ENCODE data around the gene PPP1R26.

PPP1R26 gene

GRCh38 chr9:135489188-135489906 lies 9.8 kb downstream of the PPP1R26 start:
- Histone ChIP-seq H3K4me3 (replicated peaks; ENCODE audit: low read depth, low read length) (no peak overlapping the region), H3K36me3 (ENCODE audit: control insufficient read depth, insufficient read depth, low read length) (no peaks in the 10 kb centered on the region; the same call in 1 of the 2 replicates), H3K27me3 (replicated peaks; ENCODE audit: control insufficient read depth, insufficient read depth, low read length) (no peaks in the 10 kb centered on the region)
- DNase-seq (ENCODE audit: extremely low read depth, insufficient read length): no peak
- no peak for TF ChIP-seq CTCF (IDR thresholded peaks at IDR 0.05; ENCODE audit: insufficient read depth, low read length, poor library complexity, severe bottlenecking)

DNA sequence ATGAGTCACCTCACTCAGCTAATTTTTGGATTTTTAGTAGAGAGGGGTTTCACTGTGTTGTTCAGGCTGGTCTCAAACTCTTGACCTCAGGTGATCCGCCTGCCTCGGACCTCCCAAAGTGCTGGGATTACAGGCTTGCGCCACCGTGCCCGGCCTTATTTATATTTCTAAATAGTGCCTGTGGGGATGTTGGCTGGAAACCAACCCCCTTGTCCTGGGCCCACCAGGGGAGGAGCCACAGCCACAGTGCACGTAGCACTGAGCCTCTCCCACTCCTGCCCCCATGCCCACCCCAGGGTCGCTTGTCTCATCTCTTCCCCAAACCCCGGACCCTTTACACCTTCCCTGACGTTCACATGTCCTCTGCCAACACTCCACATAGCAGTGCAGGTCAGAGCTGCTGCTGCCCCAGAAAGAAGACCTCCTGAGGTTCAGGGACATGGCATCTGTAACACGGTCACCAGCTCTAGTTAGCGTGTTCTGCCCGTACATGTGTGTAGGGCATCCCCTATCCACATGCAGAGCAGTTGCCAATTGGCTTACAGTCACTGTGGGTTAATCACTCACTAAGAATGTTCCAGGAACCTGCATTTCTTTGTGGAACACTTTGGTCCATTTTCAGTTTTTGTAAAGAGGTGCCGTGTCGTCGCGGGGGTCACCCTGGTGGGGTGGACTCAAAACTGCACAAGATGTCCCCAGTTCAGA lies 10.7 kb downstream of the PPP1R26 start:
- H3K4me3 ChIP-seq (replicated peaks; ENCODE audit: low read depth, low read length): no peak overlapping the region
- DNase-seq (ENCODE audit: extremely low read depth, insufficient read length): no peak
- H3K36me3 ChIP-seq (ENCODE audit: control insufficient read depth, insufficient read depth, low read length): no peaks in the 10 kb centered on the region
- no peak for TF ChIP-seq CTCF (IDR thresholded peaks at IDR 0.05; ENCODE audit: insufficient read depth, low read length, poor library complexity, severe bottlenecking)
- H3K27me3 ChIP-seq (replicated peaks; ENCODE audit: control insufficient read depth, insufficient read depth, low read length): no peaks in the 10 kb centered on the region

DNA sequence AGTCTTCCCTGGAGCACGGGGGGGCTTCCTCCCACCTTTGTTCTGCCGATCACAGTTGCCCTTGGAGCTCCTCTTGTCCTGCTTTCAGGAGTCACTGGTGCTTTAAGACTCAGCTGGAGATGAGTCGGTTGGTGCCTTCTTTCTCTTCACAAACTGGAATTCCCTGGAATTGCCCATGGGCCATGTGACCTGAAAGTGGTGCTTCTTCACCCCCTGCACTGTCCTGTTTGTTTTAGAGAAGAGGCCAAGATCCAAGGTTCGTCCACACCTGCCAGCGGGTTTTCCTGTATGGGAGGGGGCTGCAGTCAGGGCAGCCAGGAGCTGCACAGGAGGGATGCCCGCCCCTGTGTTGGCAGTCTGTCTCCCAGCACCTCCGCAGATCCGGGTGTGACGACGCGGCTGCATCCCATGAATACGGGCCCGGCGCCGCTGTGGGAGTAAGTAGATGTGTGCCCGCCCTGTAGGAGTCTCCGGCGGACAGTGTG lies 11.4 kb downstream of the PPP1R26 start:
- H3K36me3 ChIP-seq (ENCODE audit: control insufficient read depth, insufficient read depth, low read length): no peaks in the 10 kb centered on the region
- H3K4me3 ChIP-seq (replicated peaks; ENCODE audit: low read depth, low read length): no peak overlapping the region
- TF ChIP-seq CTCF (IDR thresholded peaks at IDR 0.05; ENCODE audit: insufficient read depth, low read length, poor library complexity, severe bottlenecking): no peak
- DNase-seq (ENCODE audit: extremely low read depth, insufficient read length): no peak
- H3K27me3 ChIP-seq (replicated peaks; ENCODE audit: control insufficient read depth, insufficient read depth, low read length): no peaks in the 10 kb centered on the region

DNA sequence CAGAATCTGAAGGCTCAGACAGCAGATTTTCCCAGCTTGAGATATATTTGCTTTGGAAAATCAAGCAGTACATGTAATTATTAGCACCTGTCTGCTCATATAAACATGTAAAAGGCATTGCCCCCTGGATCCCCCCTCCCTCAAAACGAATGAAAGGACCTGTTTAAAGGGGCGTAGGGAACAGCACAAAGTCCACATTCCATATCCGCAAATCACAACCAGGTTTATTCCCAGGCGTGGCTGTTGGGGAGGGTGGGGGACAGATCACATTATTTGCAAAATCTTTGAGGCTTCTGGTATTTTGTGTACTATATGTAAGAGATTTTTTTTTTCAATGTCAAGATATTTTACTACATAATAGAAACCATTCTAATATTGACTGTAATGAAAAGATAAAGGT lies 12.2 kb downstream of the PPP1R26 start:
- no peak for TF ChIP-seq CTCF (IDR thresholded peaks at IDR 0.05; ENCODE audit: insufficient read depth, low read length, poor library complexity, severe bottlenecking)
- DNase-seq (ENCODE audit: extremely low read depth, insufficient read length): no peak
- H3K4me3 ChIP-seq (replicated peaks; ENCODE audit: low read depth, low read length): no peak overlapping the region
- no peaks in the 10 kb centered on the region for H3K36me3 ChIP-seq (ENCODE audit: control insufficient read depth, insufficient read depth, low read length)
- H3K27me3 ChIP-seq (replicated peaks; ENCODE audit: control insufficient read depth, insufficient read depth, low read length): no peaks in the 10 kb centered on the region

GRCh38 chr9:135492886-135493669 lies 13.5 kb downstream of the PPP1R26 start:
- H3K36me3 ChIP-seq (ENCODE audit: control insufficient read depth, insufficient read depth, low read length): no peaks in the 10 kb centered on the region
- no peaks in the 10 kb centered on the region for H3K27me3 ChIP-seq (replicated peaks; ENCODE audit: control insufficient read depth, insufficient read depth, low read length)
- no peak for DNase-seq (ENCODE audit: extremely low read depth, insufficient read length)
- no peak for TF ChIP-seq CTCF (IDR thresholded peaks at IDR 0.05; ENCODE audit: insufficient read depth, low read length, poor library complexity, severe bottlenecking)
- H3K4me3 ChIP-seq (replicated peaks; ENCODE audit: low read depth, low read length): no peak overlapping the region
